OCI-LY7 (cell line): ENCODE measurements around the gene GJB3. TPM values are rescaled to one million over a fixed set of nuclear protein-coding genes. Genes with fewer than 3 reads are reported as not detected.

Experiments used
- BruUV-seq: library from RNA; stranded (reverse); fragments of 400-500 nt; replicated peaks from 2 replicates; lab custom pipeline; 2021; lab: Mats Ljungman, UMichigan
- CTCF ChIA-PET: fragments of 300-600 bp; sonication (Branson Sonifier 250); formaldehyde crosslinking; loops from one replicate; lab custom pipeline; 2022; ENCODE audit warnings: antibody characterized with exemption; ENCODE audit not compliant: unreplicated experiment; lab: Charles Lee
- POLR2A ChIA-PET: fragments of 300-600 bp; sonication (Branson Sonifier 250); formaldehyde crosslinking; loops from one replicate; lab custom pipeline; 2022; ENCODE audit warnings: antibody characterized with exemption; lab: Charles Lee
- DNase-seq: peaks from one replicate; pipeline ENCODE4 v3.0.0-alpha.2; 2015; ENCODE audit warnings: low spot score
- H2AFZ ChIP-seq: fragments of 200-600 bp; sonication (generic), shearing (Covaris generic); 2 replicates; pipeline ENCODE4 v1.6.1; 2014; ENCODE audit warnings: mild to moderate bottlenecking, antibody characterized with exemption, low read length, moderate library complexity
- H3K27ac ChIP-seq: fragments of 200-600 bp; sonication (generic); 2 replicates; pipeline ENCODE4 v1.5.1; 2014; ENCODE audit warnings: mixed run types, low read depth, mild to moderate bottlenecking, moderate library complexity, low read length, inconsistent platforms; ENCODE audit not compliant: poor library complexity, severe bottlenecking
- H3K36me3 ChIP-seq: fragments of 200-600 bp; sonication (generic); 2 replicates; pipeline ENCODE4 v1.6.1; 2014; ENCODE audit warnings: mild to moderate bottlenecking, antibody characterized with exemption, low read length, moderate library complexity, mixed read lengths; ENCODE audit not compliant: insufficient read depth
- H3K4me1 ChIP-seq: fragments of 200-600 bp; sonication (generic); 2 replicates; pipeline ENCODE4 v1.5.1; 2014; ENCODE audit warnings: mild to moderate bottlenecking, low read length; ENCODE audit not compliant: insufficient read depth, poor library complexity, severe bottlenecking
- H3K4me2 ChIP-seq: fragments of 200-600 bp; sonication (generic); 2 replicates; pipeline ENCODE4 v1.6.1; 2014; ENCODE audit warnings: mild to moderate bottlenecking, low read length
- H3K4me3 ChIP-seq: fragments of 200-600 bp; sonication (generic); 2 replicates; pipeline ENCODE4 v1.5.1; 2014; ENCODE audit warnings: mild to moderate bottlenecking, low read depth, low read length; ENCODE audit not compliant: poor library complexity, severe bottlenecking
- H3K79me2 ChIP-seq: fragments of 200-600 bp; sonication (generic); 2 replicates; pipeline ENCODE4 v1.6.1; 2016; ENCODE audit warnings: low read depth, mild to moderate bottlenecking, low read length, moderate library complexity, mixed read lengths; ENCODE audit not compliant: insufficient read depth
- H3K9me2 ChIP-seq: fragments of 200-600 bp; sonication (generic); 2 replicates; pipeline ENCODE4 v1.6.1; 2016; ENCODE audit warnings: mild to moderate bottlenecking, low read length, mixed read lengths; ENCODE audit not compliant: insufficient read depth
- H3K9me3 ChIP-seq: fragments of 200-600 bp; sonication (generic); 2 replicates; pipeline ENCODE4 v1.6.1; 2014; ENCODE audit warnings: mild to moderate bottlenecking, mixed run types, low read length, mixed read lengths
- H4K20me1 ChIP-seq: fragments of 200-600 bp; sonication (generic); 2 replicates; pipeline ENCODE4 v1.6.1; 2014; ENCODE audit warnings: mild to moderate bottlenecking, antibody characterized with exemption, low read length, moderate library complexity, mixed read lengths; ENCODE audit not compliant: insufficient read depth
- EZH2phosphoT487 ChIP-seq: fragments of 200-600 bp; sonication (generic); IDR thresholded peaks from 2 replicates; pipeline ENCODE4 v1.6.1; 2018; ENCODE audit warnings: low read depth, borderline replicate concordance, mild to moderate bottlenecking, mixed run types, antibody characterized with exemption, low read length, moderate library complexity, mixed read lengths
- intact Hi-C: fragments of 100-400 bp; cut with micrococcal nuclease; formaldehyde crosslinking; loops from one replicate; pipeline ENCODE4 v1.10.0; 2022; ENCODE audit not compliant: unreplicated experiment
- total RNA-seq, 2 experiments: library from RNA; depleted of rRNA in 1 of 2; stranded (reverse); fragments of >200 nt in 1 of 2; shearing (Covaris generic) in 1 of 2; gene quantifications; 2 replicates each; pipeline ENCODE4 v1.2.3, GENCODE V29; 2014 to 2022
- TF ChIP-seq, protein P1 (sequence below): fragments of 200-600 bp; sonication (generic); conservative IDR thresholded peaks from 2 replicates; pipeline ENCODE4 v1.5.1; 2014; ENCODE audit warnings: mild to moderate bottlenecking, antibody characterized with exemption, low read length, moderate library complexity, mixed read lengths

The GJB3 gene
- total RNA-seq, 2 experiments from 2014 or later, result not detected

DNA sequence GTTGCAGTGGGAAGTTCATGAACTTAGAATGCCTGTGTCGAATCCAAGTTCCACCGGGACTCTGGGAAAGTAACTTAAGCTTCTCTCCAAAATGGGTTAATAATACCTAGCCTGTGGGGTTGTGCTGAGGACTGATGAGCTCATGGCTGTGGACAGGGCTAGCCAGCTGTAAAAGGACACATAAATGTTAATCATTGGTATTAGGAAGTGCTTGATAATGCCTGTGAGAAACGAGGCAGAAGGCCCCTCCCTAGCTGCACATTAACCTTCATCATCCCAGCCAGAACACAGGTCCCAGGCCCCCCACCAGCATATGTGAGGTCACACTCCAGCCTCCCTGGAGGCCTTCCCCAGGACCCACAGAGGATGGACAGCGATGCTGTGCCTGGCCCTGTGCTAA lies 22.3 kb upstream of the GJB3 start:
- H3K4me3 ChIP-seq, result no peak overlapping the region
- ChIA-PET CTCF (no interaction called here), POLR2A (no interaction called here)
- intact Hi-C loops, result no loop called here
- H3K4me2 ChIP-seq, result no peak overlapping the region
- H3K36me3 ChIP-seq, result no peaks in the 10 kb centered on the region
- H3K4me1 ChIP-seq, result no peaks in the 10 kb centered on the region
- no peak overlapping the region for H3K27ac ChIP-seq
- no TSS peak for BruUV-seq
- TF ChIP-seq, protein P1, sequence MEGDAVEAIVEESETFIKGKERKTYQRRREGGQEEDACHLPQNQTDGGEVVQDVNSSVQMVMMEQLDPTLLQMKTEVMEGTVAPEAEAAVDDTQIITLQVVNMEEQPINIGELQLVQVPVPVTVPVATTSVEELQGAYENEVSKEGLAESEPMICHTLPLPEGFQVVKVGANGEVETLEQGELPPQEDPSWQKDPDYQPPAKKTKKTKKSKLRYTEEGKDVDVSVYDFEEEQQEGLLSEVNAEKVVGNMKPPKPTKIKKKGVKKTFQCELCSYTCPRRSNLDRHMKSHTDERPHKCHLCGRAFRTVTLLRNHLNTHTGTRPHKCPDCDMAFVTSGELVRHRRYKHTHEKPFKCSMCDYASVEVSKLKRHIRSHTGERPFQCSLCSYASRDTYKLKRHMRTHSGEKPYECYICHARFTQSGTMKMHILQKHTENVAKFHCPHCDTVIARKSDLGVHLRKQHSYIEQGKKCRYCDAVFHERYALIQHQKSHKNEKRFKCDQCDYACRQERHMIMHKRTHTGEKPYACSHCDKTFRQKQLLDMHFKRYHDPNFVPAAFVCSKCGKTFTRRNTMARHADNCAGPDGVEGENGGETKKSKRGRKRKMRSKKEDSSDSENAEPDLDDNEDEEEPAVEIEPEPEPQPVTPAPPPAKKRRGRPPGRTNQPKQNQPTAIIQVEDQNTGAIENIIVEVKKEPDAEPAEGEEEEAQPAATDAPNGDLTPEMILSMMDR, result no peak
- no peak for TF ChIP-seq EZH2phosphoT487
- no peak overlapping the region for H2AFZ ChIP-seq
- no peaks in the 10 kb centered on the region for H3K9me2 ChIP-seq
- H4K20me1 ChIP-seq, result no peaks in the 10 kb centered on the region
- no peaks in the 10 kb centered on the region for H3K9me3 ChIP-seq
- no peaks in the 10 kb centered on the region for H3K79me2 ChIP-seq
- no peak for DNase-seq

DNA sequence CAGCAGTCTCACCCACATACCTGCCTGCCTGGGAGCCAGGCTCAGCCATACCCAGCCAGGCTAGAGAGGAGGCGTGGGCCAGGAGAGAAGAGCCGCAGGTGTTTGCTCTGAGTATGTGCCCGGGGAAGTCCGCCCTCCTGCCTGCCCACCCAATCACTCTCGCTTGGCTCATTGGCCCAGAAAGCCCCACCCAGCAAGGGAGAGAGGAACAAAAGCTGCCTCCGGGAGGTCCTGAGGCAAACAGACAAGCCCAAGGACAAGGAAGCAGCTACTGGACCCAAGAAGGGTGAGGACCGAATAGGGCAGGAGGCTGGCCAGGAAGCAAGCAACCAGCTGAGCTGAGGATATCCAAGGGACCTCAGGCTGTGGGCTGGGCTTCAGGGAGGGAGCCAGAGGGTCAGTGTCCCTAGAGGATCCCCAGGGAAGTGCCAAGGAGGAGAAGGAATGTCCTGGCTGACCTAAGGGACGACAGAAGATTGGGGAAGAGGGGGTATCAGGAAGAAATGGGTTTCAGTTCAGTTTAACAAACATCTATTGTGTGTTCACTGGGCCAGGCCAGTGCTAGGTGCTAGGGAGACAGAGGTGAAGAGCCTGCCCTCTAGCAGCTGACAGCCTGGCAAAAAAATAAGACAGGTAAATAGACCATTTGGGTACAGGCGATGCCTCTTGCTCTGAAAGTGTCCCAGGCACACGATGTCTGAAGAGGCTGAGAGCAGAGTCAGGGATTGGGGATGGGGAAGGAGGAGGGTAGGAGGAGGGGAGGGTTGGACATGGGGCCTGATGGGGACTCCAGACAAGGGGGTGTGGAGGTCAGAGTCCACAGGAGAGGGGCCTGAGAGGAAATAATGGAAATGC lies 21.3 kb upstream of the GJB3 start, which contains the start of gene GJB4:
Gene GJB4 (plus strand): TSS at position 238 of the 855 bp plus-strand sequence. CDS start 1,515 bp downstream, outside the sequence.
- H3K4me2 ChIP-seq, result no peak within 1 kb of the TSS
- H3K27ac ChIP-seq, result no peak within 1 kb of the TSS
- H3K36me3 ChIP-seq, result no peaks in the 10 kb centered on the region
- no peaks in the 10 kb centered on the region for H3K79me2 ChIP-seq
- TF ChIP-seq, protein P1, result no peak
- TF ChIP-seq EZH2phosphoT487, result no peak
- no peaks in the 10 kb centered on the region for H3K4me1 ChIP-seq
- intact Hi-C loops, result no loop called here
- POLR2A ChIA-PET, result no interaction called here
- CTCF ChIA-PET, result no interaction called here
- no peaks in the 10 kb centered on the region for H3K9me3 ChIP-seq
- H4K20me1 ChIP-seq, result no peaks in the 10 kb centered on the region
- no peaks in the 10 kb centered on the region for H3K9me2 ChIP-seq
- H2AFZ ChIP-seq, result no peak within 1 kb of the TSS
- no peak within 1 kb of the TSS for H3K4me3 ChIP-seq
- BruUV-seq, result no TSS peak
- DNase-seq, result no peak

DNA sequence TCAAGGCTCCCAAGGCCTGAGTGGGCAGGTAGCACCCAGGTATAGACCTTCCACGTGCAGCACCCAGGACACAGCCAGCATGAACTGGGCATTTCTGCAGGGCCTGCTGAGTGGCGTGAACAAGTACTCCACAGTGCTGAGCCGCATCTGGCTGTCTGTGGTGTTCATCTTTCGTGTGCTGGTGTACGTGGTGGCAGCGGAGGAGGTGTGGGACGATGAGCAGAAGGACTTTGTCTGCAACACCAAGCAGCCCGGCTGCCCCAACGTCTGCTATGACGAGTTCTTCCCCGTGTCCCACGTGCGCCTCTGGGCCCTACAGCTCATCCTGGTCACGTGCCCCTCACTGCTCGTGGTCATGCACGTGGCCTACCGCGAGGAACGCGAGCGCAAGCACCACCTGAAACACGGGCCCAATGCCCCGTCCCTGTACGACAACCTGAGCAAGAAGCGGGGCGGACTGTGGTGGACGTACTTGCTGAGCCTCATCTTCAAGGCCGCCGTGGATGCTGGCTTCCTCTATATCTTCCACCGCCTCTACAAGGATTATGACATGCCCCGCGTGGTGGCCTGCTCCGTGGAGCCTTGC lies 19.7 kb upstream of the GJB3 start:
- ChIA-PET POLR2A (no interaction called here), CTCF (no interaction called here)
- no peak for DNase-seq
- Histone ChIP-seq H3K9me3 (no peaks in the 10 kb centered on the region), H3K4me1 (no peaks in the 10 kb centered on the region), H3K27ac (no peak overlapping the region), H3K4me3 (no peak overlapping the region), H3K9me2 (no peaks in the 10 kb centered on the region), H3K79me2 (no peaks in the 10 kb centered on the region), H2AFZ (no peak overlapping the region), H4K20me1 (no peaks in the 10 kb centered on the region), H3K36me3 (no peaks in the 10 kb centered on the region), H3K4me2 (no peak overlapping the region)
- no TSS peak for BruUV-seq
- TF ChIP-seq, protein P1, result no peak
- no peak for TF ChIP-seq EZH2phosphoT487
- intact Hi-C loops, result no loop called here
